ENCODE data around the gene LAMB1.

GRCh38 chr7:108008827-108009226 is 5.9 kb upstream of the LAMB1 start:
- TF ChIP-seq POLR2AphosphoS5 (IDR thresholded peaks at IDR 0.05; ENCODE audit: low read depth, low read length): no peak
- no peak for TF ChIP-seq POLR2A (IDR thresholded peaks at IDR 0.05; ENCODE audit: low read depth, low read length)
- no peak for TF ChIP-seq TAF1 (IDR thresholded peaks at IDR 0.05; ENCODE audit: low read depth, low read length)
- no peak for TF ChIP-seq POU2F2 (IDR thresholded peaks at IDR 0.05; ENCODE audit: low read depth, low read length)
- TF ChIP-seq PAX5 (IDR thresholded peaks at IDR 0.05; ENCODE audit: insufficient read depth, low read length, severe bottlenecking): no peak
